H7 (cell line): ENCODE measurements around the gene EXOSC7. TPM values are rescaled to one million over a fixed set of nuclear protein-coding genes. Genes with fewer than 3 reads are reported as not detected.

Source experiments
- DNase-seq: peaks from one replicate; pipeline ENCODE4 v3.0.0; 2012
- H3K27me3 ChIP-seq: 2 replicates; pipeline ENCODE4 v1.6.0; 2011; ENCODE audit warnings: mild to moderate bottlenecking, low read length; ENCODE audit not compliant: control insufficient read depth, insufficient read depth
- H3K36me3 ChIP-seq: replicated peaks from 2 replicates; pipeline ENCODE4 v1.5.1; 2011; ENCODE audit warnings: low read length; ENCODE audit not compliant: control insufficient read depth, insufficient read depth
- H3K4me3 ChIP-seq: 2 replicates; pipeline ENCODE4 v1.5.1; 2011; ENCODE audit warnings: low read depth, mild to moderate bottlenecking, control low read depth, low read length, moderate library complexity; ENCODE audit not compliant: insufficient read depth
- total RNA-seq: library from RNA; depleted of rRNA; stranded (reverse); fragments of >200 nt; shearing (Covaris generic); gene quantifications from 2 replicates; pipeline ENCODE4 v1.2.3, GENCODE V29; 2014

Gene EXOSC7
- total RNA-seq, 1 experiment from 2014 or later = 83.4 TPM

DNA sequence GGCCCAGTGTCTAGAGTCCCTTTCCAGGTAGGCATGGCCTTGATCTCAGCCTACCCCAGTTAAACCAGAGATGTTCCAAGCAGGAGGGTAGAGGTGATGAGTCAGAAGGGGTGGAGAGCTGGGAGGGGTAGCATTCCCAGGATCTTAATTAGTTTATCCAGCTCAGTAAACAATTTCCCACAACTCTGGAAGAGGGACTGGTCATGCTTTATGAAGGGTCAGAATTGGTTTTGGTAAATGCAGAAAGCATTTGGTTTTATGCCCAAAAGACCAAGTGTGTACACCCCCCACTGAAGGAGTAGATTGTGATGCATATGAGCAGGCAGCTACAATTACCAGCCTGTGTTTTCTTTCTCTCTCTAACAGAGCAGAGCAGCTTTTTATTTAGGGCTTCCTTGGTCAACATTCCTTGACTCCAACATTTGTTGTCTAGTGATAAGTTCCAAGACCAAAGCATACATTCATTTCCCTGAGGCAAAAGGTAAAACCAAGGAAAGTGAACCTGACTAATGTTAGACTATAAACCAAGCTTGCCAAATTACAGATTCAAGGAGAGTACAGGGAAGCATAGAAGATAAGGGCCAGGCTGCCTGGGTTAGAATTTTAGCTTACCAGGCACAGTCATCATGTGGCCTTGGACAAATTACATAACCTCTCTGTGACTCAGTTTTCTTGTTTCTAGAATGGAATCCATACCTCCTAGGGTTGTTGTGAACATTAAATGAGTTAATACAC, 17.6 kb downstream of the EXOSC7 start:
- DNase-seq = peak; percentile 58
- peaks cover 22% of the 10 kb centered on the region for H3K36me3 ChIP-seq
- H3K4me3 ChIP-seq = no peak overlapping the region
- no peaks in the 10 kb centered on the region for H3K27me3 ChIP-seq

DNA sequence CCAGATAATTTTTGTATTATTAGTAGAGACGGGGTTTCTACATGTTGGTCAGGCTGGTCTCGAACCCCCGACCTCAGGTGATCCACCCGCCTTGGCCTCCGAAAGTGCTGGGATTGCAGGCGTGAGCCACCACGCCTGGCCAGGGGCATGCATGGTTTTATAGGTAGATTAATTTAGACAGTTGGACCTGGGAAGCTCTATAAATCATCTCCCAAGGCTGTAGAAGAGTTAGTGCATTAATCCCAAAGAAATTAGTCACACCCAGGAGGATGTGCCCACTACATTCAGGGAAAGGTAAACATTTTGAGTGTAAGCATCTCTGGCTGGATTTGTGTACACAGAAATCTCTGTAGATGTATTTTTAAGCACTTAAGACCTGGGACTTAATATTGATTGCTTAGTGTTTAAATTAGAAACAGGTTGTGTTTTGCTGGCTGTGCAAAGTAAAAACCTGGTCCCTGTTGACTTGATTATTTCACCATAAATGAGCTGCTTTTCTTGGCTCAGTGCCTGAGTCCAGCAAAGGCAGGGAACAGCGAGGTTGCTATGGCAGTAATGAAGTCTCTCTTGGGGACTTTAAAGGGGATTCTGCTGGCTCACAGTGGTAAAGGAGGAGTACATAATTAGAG, 19.2 kb downstream of the EXOSC7 start:
- H3K27me3 ChIP-seq = no peaks in the 10 kb centered on the region
- peaks cover 21% of the 10 kb centered on the region for H3K36me3 ChIP-seq
- no peak for DNase-seq
- no peak overlapping the region for H3K4me3 ChIP-seq

DNA sequence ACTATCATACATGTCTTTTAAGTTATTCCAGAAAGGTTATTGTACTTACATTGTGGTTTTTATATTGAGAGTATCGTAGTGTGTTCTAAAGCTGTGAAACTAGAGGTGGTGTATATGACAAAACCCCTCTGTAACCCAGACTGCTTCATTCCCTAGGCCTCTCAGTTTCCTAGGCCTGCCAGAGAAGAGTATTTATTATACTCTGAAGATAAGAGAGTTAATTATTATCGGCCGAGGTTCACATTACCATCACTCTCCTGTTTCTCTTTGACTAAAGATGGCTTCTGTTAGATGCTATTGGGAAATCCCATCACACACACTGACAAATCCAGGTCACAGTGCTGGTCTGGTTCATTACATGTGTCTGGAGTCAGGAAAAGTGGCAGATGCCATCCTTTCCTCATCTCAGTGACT, 20.5 kb downstream of the EXOSC7 start:
- peaks cover 27% of the 10 kb centered on the region for H3K36me3 ChIP-seq
- no peak overlapping the region for H3K4me3 ChIP-seq
- no peak for DNase-seq
- H3K27me3 ChIP-seq = no peaks in the 10 kb centered on the region

DNA sequence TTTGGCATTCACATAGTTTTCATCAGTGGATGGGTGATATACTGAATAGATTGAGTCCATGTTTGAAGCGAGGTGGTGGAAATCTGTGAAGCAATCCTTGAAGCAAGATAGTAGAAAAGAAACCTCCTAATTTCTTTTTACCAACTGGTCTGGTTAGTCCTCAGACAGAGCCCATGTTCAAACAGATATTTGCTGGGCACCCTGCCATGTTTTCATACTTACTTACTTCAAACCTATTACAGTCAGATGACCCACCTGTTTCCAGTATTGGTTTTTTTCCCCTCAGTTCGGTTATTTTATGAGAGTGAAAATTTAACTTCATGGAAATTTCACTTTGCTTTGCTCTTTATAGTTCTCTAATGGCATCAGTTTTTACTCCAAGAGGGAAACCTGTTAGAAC, 23.7 kb downstream of the EXOSC7 start:
- Histone ChIP-seq H3K36me3 (peaks cover 37% of the 10 kb centered on the region), H3K27me3 (no peaks in the 10 kb centered on the region), H3K4me3 (no peak overlapping the region)
- DNase-seq = no peak

DNA sequence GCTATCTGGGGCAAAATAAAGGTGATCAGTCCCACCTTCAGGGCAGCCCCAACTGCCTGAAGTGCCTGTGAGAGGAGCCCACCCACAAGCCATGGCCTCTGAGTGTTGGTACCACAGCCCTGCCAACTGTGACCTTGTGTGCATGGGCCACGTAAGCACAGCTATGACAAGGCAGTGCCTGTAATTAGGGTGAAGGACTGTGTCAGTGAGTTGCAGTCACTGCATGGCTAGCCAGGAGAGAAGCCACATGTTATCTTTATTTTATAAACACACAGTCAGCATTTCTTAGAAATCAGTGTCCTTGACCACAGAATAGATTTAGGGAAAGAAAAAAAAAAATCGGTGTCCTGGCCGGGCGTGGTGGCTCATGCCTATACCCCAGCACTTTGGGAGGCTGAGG, 24.8 kb downstream of the EXOSC7 start:
- DNase-seq = no peak
- H3K36me3 ChIP-seq = peaks cover 41% of the 10 kb centered on the region
- H3K27me3 ChIP-seq = no peaks in the 10 kb centered on the region
- no peak overlapping the region for H3K4me3 ChIP-seq

DNA sequence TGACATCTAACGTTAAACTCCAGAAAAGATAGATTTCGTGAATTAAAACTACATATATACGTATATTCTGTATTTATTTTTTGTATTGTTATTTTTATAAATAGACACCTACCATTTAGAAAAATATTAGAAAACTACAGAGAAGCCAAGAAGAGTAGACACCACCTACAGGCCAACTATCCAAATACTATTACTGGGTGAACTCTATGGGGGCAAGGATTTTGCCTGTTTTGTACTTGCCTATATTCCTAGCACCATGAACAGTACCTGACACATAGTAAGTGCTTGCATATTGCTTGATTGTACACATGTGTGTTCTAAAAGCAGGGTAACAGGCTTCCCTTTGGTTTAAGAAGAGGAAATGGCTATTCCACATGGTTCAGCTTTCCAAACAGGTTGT, 25.7 kb downstream of the EXOSC7 start:
- peaks cover 37% of the 10 kb centered on the region for H3K36me3 ChIP-seq
- H3K27me3 ChIP-seq = no peaks in the 10 kb centered on the region
- no peak for DNase-seq
- H3K4me3 ChIP-seq = no peak overlapping the region

DNA sequence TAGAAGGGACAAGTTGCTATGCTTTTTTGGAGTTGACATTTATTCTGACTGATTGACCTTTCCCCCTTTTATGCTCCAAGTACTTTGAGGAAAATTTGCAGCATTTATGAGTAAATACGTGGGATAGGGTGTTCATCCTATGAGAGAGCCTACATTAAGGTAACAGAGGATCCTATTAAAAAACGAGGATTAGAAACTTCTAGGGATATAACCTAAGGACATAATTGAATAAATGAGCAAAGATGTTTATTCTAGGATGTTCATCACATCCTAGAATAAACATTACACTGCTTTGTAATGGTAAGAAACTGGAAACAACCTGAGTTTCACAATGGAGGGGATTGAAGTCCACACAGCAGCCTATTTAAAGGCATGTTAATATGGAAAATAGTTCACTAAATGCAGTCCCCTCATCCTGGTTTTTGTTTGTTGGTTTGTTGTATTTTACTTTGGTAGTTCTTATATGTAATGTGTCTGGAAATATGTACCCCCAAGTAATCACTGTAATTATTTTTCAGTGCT, 26.2 kb downstream of the EXOSC7 start:
- Histone ChIP-seq H3K27me3 (no peaks in the 10 kb centered on the region), H3K36me3 (peaks cover 39% of the 10 kb centered on the region), H3K4me3 (no peak overlapping the region)
- DNase-seq = no peak

DNA sequence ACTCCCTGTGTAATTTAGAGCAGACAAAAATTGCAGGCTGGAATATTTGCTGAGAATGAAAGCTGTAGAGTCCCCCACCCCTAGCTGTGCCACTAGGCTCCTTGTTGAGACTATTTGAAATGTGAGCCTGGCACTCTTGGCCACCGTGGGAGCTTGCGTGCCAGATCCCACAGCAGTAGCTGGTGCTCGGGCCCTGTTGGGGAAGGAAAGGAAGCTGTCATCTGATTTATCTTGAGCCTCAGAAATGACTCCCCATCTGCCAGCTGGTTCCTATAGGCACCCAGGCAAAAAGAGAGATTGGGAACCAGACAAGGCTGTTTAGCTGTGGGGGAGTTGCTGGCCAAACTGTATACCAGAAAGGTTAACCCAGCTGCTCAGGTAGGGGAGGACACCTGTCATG, 26.7 kb downstream of the EXOSC7 start:
- Histone ChIP-seq H3K27me3 (no peaks in the 10 kb centered on the region), H3K4me3 (no peak overlapping the region), H3K36me3 (peaks cover 41% of the 10 kb centered on the region)
- DNase-seq = no peak

DNA sequence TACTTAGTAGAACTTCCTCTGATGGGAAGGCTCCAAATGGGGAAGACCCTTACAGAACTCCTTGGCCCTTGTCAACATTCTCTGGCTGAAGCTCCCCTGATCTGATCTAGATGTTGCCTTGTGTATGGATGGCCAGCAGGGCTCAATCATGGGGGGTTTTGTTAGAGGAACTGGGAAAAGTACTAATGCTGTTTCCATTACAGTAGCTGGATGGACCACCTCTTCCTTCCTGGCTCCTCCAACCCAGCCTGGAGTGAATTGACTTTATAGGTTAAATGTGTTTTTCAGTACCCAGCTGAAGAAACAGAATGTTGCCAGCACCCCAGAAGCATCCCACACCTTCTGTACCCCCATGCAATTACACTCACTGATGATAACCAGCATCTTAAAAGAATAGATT, 27.4 kb downstream of the EXOSC7 start:
- no peaks in the 10 kb centered on the region for H3K27me3 ChIP-seq
- DNase-seq = no peak
- H3K4me3 ChIP-seq = no peak overlapping the region
- H3K36me3 ChIP-seq = peaks cover 44% of the 10 kb centered on the region

DNA sequence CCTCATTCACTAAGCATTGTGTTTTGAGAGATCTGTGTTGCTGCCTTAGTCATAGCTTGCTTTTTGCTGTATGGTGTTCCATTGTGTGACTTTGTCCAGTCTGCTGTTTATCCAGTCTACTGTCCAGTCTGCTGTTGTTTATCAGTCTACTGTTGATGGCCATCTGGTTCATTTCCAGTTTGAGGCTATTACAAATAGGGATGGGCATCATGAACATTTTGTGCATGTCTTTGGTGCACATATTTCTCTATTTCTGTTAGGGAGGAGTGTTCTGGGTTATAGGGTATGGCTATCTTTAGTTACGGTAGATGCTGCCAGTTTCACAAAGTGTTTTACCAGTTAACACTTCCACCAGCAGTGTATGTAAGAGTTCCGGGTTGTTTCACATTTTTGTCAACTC, 27.8 kb downstream of the EXOSC7 start:
- Histone ChIP-seq H3K4me3 (no peak overlapping the region), H3K36me3 (peaks cover 41% of the 10 kb centered on the region), H3K27me3 (no peaks in the 10 kb centered on the region)
- DNase-seq = no peak

DNA sequence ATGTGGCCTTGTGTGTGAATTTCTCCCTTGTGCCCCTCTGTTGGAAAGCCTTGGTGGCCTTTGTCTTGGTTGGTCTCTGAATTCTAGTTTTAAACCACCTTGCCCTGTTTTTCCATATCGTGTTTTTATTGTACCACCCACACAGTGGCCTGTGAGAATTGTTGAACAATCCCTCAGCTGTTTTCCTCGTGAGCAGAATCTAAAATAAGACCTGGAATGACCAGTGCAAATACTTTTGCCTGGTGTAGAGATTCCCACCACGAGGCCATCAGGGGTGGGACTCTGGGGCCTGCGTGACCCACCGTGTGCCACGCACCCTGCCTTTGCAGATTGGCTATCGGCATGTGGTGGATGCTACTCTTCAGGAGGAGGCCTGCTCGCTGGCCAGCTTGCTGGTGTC, 31.0 kb downstream of the EXOSC7 start:
- Histone ChIP-seq H3K4me3 (no peak overlapping the region), H3K27me3 (no peaks in the 10 kb centered on the region), H3K36me3 (peaks cover 36% of the 10 kb centered on the region)
- no peak for DNase-seq

DNA sequence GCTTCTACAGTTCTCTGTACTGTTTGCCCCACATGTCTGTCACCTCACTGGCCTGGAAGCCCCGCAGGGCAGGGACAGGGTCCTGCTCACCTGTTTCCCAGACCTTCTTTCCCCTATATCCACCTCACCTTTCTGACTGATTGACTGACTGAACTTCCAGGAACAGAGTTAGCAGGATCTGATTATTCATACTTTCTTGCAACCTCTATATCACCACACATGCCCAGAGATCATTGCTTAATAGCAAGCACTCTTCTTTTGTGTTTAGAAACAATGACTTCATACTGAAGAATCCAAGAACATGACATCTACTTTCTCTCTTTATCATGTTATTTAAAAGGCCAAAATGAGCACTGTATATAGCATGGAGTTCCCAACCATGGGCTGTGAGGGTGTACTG, 32.1 kb downstream of the EXOSC7 start:
- no peak for DNase-seq
- Histone ChIP-seq H3K27me3 (no peaks in the 10 kb centered on the region), H3K4me3 (no peak overlapping the region), H3K36me3 (peaks cover 37% of the 10 kb centered on the region)

DNA sequence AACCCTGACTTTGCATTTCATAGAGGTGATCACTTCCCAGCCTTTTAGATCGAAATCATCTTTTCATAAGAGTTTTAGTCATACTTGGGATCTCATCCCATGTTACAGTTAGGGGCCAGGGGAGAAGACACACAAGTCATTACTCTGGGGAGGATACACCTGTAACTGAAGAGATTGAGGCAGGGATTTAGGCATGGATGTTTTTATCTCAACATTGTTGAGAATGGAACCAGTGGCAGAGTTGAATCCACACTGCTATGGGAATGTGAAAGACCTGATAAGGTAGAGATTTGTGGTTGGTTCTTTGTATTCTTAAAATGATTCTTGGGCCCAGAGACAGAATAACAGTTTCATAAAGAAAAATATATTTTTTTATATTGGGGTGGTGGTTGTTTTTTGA, 33.8 kb downstream of the EXOSC7 start:
- peaks cover 33% of the 10 kb centered on the region for H3K36me3 ChIP-seq

DNA sequence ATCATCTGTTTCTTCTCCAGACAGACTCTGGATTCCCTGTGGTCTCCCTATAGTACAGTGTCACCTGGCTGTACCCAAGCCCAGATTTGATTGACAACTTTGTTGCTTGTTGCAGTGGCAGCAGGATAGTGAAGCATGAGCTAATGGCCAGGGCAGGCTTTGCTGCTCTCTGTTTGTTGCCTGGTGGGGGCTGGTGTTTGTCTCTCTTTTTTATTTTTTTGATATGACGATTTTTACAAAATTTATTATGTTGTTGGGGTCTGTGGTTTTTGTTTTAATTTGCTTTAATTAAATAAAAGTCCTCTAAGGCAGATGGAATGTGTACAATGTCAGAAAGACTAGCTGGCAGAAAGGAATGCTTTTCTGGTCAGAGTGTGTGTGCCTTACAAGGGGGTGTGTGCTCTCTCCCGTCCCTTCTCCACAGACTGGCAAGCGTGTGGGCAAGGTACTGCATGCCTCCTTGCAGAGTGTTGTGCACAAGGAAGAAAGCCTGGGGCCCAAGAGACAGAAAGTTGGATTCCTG, 34.8 kb downstream of the EXOSC7 start:
- DNase-seq = no peak
- peaks cover 28% of the 10 kb centered on the region for H3K36me3 ChIP-seq
- H3K27me3 ChIP-seq = no peaks in the 10 kb centered on the region
- H3K4me3 ChIP-seq = no peak overlapping the region

More for the DNA sequence above, 33.8 kb downstream of the EXOSC7 start:
- Histone ChIP-seq H3K27me3 (no peaks in the 10 kb centered on the region), H3K4me3 (no peak overlapping the region)
- no peak for DNase-seq
